ENCODE measurements around the gene ZNF91. TPM values are rescaled to one million over a fixed set of nuclear protein-coding genes. Genes with fewer than 3 reads are reported as not detected.

The ZNF91 gene
- total RNA-seq, 1 experiment from 2014 or later, result 19.0 TPM

GRCh38 chr19:23310729-23311211 is 84.5 kb downstream of the ZNF91 start:
- DNase-seq, result no peak
- Mint-ChIP-seq H3K36me3 (ENCODE audit: insufficient read depth, unreplicated experiment) (no peaks in the 10 kb centered on the region), H3K4me1 (ENCODE audit: low read depth, unreplicated experiment) (no peaks in the 10 kb centered on the region), H3K27ac (ENCODE audit: unreplicated experiment) (no peak overlapping the region), H3K4me3 (ENCODE audit: low read depth, unreplicated experiment) (no peak overlapping the region), H3K9me3 (ENCODE audit: low read depth, unreplicated experiment) (peaks cover 12% of the 10 kb centered on the region), H3K27me3 (ENCODE audit: unreplicated experiment) (no peaks in the 10 kb centered on the region)
- TF ChIP-seq CTCF (IDR thresholded peaks at IDR 0.05; ENCODE audit: unreplicated experiment), result no peak
- intact Hi-C loops (cut with micrococcal nuclease; ENCODE audit: unreplicated experiment), result no loop called here
- CTCF ChIA-PET, result no interaction called here
- BruUV-seq (replicated peaks), result no TSS peak

GRCh38 chr19:23309926-23310325 is 85.3 kb downstream of the ZNF91 start:
- intact Hi-C loops (cut with micrococcal nuclease; ENCODE audit: unreplicated experiment), result no loop called here
- Mint-ChIP-seq H3K27me3 (ENCODE audit: unreplicated experiment) (no peaks in the 10 kb centered on the region), H3K4me3 (ENCODE audit: low read depth, unreplicated experiment) (no peak overlapping the region), H3K9me3 (ENCODE audit: low read depth, unreplicated experiment) (peaks cover 11% of the 10 kb centered on the region), H3K36me3 (ENCODE audit: insufficient read depth, unreplicated experiment) (no peaks in the 10 kb centered on the region), H3K4me1 (ENCODE audit: low read depth, unreplicated experiment) (no peaks in the 10 kb centered on the region), H3K27ac (ENCODE audit: unreplicated experiment) (no peak overlapping the region)
- DNase-seq, result no peak
- no TSS peak for BruUV-seq (replicated peaks)
- CTCF ChIA-PET, result no interaction called here
- TF ChIP-seq CTCF (IDR thresholded peaks at IDR 0.05; ENCODE audit: unreplicated experiment), result no peak

- Mint-ChIP-seq H3K4me1 (ENCODE audit: low read depth, unreplicated experiment) (no peaks in the 10 kb centered on the region), H3K27ac (ENCODE audit: unreplicated experiment) (no peak overlapping the region), H3K27me3 (ENCODE audit: unreplicated experiment) (no peaks in the 10 kb centered on the region), H3K4me3 (ENCODE audit: low read depth, unreplicated experiment) (no peak overlapping the region), H3K36me3 (ENCODE audit: insufficient read depth, unreplicated experiment) (no peaks in the 10 kb centered on the region), H3K9me3 (ENCODE audit: low read depth, unreplicated experiment) (no peaks in the 10 kb centered on the region)
- CTCF ChIA-PET, result no interaction called here
- no peak for DNase-seq
- TF ChIP-seq CTCF (IDR thresholded peaks at IDR 0.05; ENCODE audit: unreplicated experiment), result no peak
- intact Hi-C loops (cut with micrococcal nuclease; ENCODE audit: unreplicated experiment), result no loop called here
- BruUV-seq (replicated peaks), result no TSS peak
Measured at GRCh38 chr19:23305555-23305954, 89.7 kb downstream of the ZNF91 start.

- CTCF ChIA-PET, result no interaction called here
- Mint-ChIP-seq H3K36me3 (ENCODE audit: insufficient read depth, unreplicated experiment) (no peaks in the 10 kb centered on the region), H3K27ac (ENCODE audit: unreplicated experiment) (no peak overlapping the region), H3K4me1 (ENCODE audit: low read depth, unreplicated experiment) (no peaks in the 10 kb centered on the region), H3K27me3 (ENCODE audit: unreplicated experiment) (no peaks in the 10 kb centered on the region), H3K9me3 (ENCODE audit: low read depth, unreplicated experiment) (peaks cover 4% of the 10 kb centered on the region), H3K4me3 (ENCODE audit: low read depth, unreplicated experiment) (no peak overlapping the region)
- BruUV-seq (replicated peaks), result no TSS peak
- no peak for DNase-seq
- TF ChIP-seq CTCF (IDR thresholded peaks at IDR 0.05; ENCODE audit: unreplicated experiment), result no peak
- intact Hi-C loops (cut with micrococcal nuclease; ENCODE audit: unreplicated experiment), result no loop called here
Measured at GRCh38 chr19:23304238-23304637, 91.0 kb downstream of the ZNF91 start.
